Smooth muscle cell (in vitro differentiated cells): ENCODE data around the gene PITX2. TPM values are rescaled to one million over a fixed set of nuclear protein-coding genes. Genes with fewer than 3 reads are reported as not detected.
"Not testable (repeated sequence)": the region's sequence is repeated elsewhere in the genome, so short reads cannot be mapped to it uniquely, and the experiment has no call there.

ENCODE experiments used
- DNase-seq: peaks from one replicate; lab custom pipeline; 2025; ENCODE audit not compliant: unreplicated experiment; lab: John Stamatoyannopoulos, UW
- H2AFZ ChIP-seq: fragments of 200-600 bp; sonication (generic); 2 replicates; pipeline ENCODE4 v1.6.0; 2016; ENCODE audit warnings: antibody characterized with exemption, low read depth, mild to moderate bottlenecking
- H3F3A ChIP-seq: fragments of 200-600 bp; sonication (generic); 2 replicates; pipeline ENCODE4 v1.6.0; 2017; ENCODE audit warnings: antibody characterized with exemption, low read depth
- H3K27ac ChIP-seq: fragments of 200-600 bp; sonication (generic); 2 replicates; pipeline ENCODE4 v1.5.1; 2016; ENCODE audit warnings: low read depth, mild to moderate bottlenecking
- H3K27me3 ChIP-seq: fragments of 200-600 bp; sonication (generic); 2 replicates; pipeline ENCODE4 v1.6.1; 2016; ENCODE audit warnings: low read depth, mild to moderate bottlenecking
- H3K36me3 ChIP-seq: fragments of 200-600 bp; sonication (generic); 2 replicates; pipeline ENCODE4 v1.5.1; 2016; ENCODE audit warnings: low read depth
- H3K4me1 ChIP-seq: fragments of 200-600 bp; sonication (generic); 2 replicates; pipeline ENCODE4 v1.5.1; 2016; ENCODE audit warnings: low read depth
- H3K4me2 ChIP-seq: fragments of 200-600 bp; sonication (generic); 2 replicates; pipeline ENCODE4 v1.6.0; 2016; ENCODE audit warnings: mild to moderate bottlenecking
- H3K4me3 ChIP-seq: fragments of 200-600 bp; sonication (generic); 2 replicates; pipeline ENCODE4 v1.5.1; 2016; ENCODE audit warnings: mild to moderate bottlenecking
- H3K79me2 ChIP-seq: fragments of 200-600 bp; sonication (generic); 2 replicates; pipeline ENCODE4 v1.6.0; 2016; ENCODE audit warnings: low read depth, mild to moderate bottlenecking
- H3K9ac ChIP-seq: fragments of 200-600 bp; sonication (generic); 2 replicates; pipeline ENCODE4 v1.6.0; 2016; ENCODE audit warnings: low read depth
- H3K9me3 ChIP-seq: fragments of 200-600 bp; sonication (generic); replicated peaks from 2 replicates; pipeline ENCODE4 v1.5.1; 2016; ENCODE audit warnings: low read depth
- H4K20me1 ChIP-seq: fragments of 200-600 bp; sonication (generic); 2 replicates; pipeline ENCODE4 v1.6.0; 2016; ENCODE audit warnings: low read depth
- WGBS: methylation state at CpG from one replicate; pipeline ENCODE4 v1.1.7; 2016; ENCODE audit warnings: low lambda C conversion rate; 5-methylcytosine and 5-hydroxymethylcytosine counted together
- polyA plus RNA-seq: library from polyadenylated mRNA; unstranded; fragments of >200 nt; fragmentation: Nextera tagmentation; extraction: Ambion mirVana; gene quantifications from 2 replicates; pipeline ENCODE4 v1.2.1, GENCODE V29; 2016
- total RNA-seq: library from RNA; depleted of rRNA; stranded (reverse); fragments of >200 nt; gene quantifications from 2 replicates; pipeline ENCODE4 v1.2.3, GENCODE V29; 2014
- TF ChIP-seq, protein P1 (sequence below): fragments of 200-600 bp; sonication (generic); IDR thresholded peaks from 2 replicates; pipeline ENCODE4 v1.5.1; 2017; ENCODE audit warnings: borderline replicate concordance, mild to moderate bottlenecking, antibody characterized with exemption; ENCODE audit not compliant: insufficient read depth, poor library complexity, severe bottlenecking

The PITX2 gene
- total and polyA plus RNA-seq, 2 experiments from 2014 or later: 289 to 543 TPM

DNA sequence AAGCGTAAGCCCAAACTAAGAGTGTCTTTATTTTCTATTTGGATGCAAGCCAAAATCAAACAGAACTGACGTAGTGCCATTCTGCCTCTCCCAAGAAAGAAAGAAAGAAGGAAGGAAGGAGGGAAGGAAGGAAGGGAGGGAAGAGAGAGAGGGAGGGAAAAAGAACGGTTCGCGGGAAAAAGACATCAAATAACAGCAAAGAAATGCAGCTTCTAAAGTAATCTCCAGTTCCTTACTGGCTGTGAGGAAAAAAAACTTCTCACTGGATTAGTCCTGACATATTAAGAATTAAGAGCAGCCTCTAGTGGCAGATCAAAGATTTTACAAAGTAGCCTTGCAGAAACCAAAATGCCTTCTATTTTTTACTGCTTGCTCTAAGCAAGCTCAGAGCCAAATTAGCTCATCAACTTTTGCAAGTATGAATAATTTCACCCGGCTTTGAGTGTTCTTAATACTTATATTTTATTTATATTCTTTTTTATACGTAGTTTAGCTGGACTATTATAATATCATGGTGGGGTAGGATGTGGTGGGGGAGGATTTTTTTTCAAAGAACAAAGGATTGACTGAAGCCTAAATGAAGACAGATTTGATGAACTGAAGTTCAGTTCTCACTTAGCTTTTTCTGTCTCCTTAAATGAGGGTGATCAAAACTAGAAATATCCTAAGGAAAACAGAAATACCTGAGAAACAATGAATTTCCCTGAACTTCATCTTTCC lies 36.6 kb downstream of the PITX2 start:
- H3K4me3 ChIP-seq: no peak overlapping the region
- H3K4me1 ChIP-seq: no peaks in the 10 kb centered on the region
- DNase-seq: no peak
- no peak overlapping the region for H3K27ac ChIP-seq
- H3K27me3 ChIP-seq: no peaks in the 10 kb centered on the region
- H4K20me1 ChIP-seq: no peaks in the 10 kb centered on the region
- peaks cover 5% of the 10 kb centered on the region for H3K79me2 ChIP-seq
- 30% methylated on average over 7 of the region's 7 CpGs for WGBS
- no peaks in the 10 kb centered on the region for H3K9me3 ChIP-seq
- peak overlapping the region; percentile 72 for H3K4me2 ChIP-seq
- H3K9ac ChIP-seq: no peak overlapping the region
- no peaks in the 10 kb centered on the region for H3K36me3 ChIP-seq
- H2AFZ ChIP-seq: no peak overlapping the region
- TF ChIP-seq, protein P1, sequence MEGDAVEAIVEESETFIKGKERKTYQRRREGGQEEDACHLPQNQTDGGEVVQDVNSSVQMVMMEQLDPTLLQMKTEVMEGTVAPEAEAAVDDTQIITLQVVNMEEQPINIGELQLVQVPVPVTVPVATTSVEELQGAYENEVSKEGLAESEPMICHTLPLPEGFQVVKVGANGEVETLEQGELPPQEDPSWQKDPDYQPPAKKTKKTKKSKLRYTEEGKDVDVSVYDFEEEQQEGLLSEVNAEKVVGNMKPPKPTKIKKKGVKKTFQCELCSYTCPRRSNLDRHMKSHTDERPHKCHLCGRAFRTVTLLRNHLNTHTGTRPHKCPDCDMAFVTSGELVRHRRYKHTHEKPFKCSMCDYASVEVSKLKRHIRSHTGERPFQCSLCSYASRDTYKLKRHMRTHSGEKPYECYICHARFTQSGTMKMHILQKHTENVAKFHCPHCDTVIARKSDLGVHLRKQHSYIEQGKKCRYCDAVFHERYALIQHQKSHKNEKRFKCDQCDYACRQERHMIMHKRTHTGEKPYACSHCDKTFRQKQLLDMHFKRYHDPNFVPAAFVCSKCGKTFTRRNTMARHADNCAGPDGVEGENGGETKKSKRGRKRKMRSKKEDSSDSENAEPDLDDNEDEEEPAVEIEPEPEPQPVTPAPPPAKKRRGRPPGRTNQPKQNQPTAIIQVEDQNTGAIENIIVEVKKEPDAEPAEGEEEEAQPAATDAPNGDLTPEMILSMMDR: peak; percentile 36
- H3F3A ChIP-seq: no peaks in the 10 kb centered on the region

DNA sequence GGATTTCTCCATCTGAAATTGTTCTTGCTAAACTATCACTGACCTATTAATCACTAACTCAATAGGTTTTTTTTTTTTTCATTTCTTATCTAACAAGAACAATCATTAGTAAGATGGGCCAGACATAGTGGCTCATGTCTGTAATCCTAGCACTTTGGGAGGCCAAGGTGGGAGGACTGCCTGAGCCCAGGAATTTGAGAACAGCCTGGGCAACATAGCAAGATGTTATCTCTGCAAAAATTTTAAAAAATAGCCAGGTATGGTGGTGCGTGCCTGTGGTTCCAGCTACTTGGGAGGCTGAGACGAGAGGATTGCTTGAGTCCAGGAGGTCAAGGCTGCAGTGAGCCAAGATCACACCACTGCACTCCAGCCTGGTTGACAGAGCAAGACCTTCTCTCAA lies 46.2 kb downstream of the PITX2 start:
- not testable (repeated sequence) for H3K9ac ChIP-seq, H3F3A ChIP-seq, H2AFZ ChIP-seq, H3K36me3 ChIP-seq, H4K20me1 ChIP-seq, H3K4me2 ChIP-seq, H3K4me1 ChIP-seq, H3K4me3 ChIP-seq, H3K79me2 ChIP-seq, H3K9me3 ChIP-seq, DNase-seq, H3K27me3 ChIP-seq, H3K27ac ChIP-seq
- WGBS: 100% methylated on average over 2 of the region's 2 CpGs

Other genes starting within 250 kb of the PITX2 start
- gene ENPEP, start 146.9 kb downstream of the PITX2 start, total RNA-seq: 6.5 and 16.6 TPM in 2 replicates
- 3.8 and 4.8 TPM in 2 replicates for gene ENPEP, start 146.9 kb downstream of the PITX2 start, polyA plus RNA-seq